CD4-positive, alpha-beta T cell treated with Interferon alpha-2 for 1 hour (primary cell): Measurements from ENCODE around the gene SUN1.
"Not testable (repeated sequence)": the region's sequence is repeated elsewhere in the genome, so short reads cannot be mapped to it uniquely, and the experiment has no call there.

Experiments used
- DNase-seq, 2 donors: peaks; one replicate each; pipeline ENCODE4 v3.0.0-alpha.2; 2020 to 2022

SUN1 gene

GRCh38 chr7:859359-860030 is 27.2 kb downstream of the SUN1 start:
- no peak for DNase-seq

- DNase-seq, result no peak
These were observed 27.9 kb downstream of the SUN1 start for GRCh38 chr7:860149-860548.

GRCh38 chr7:861222-861621 is 28.9 kb downstream of the SUN1 start:
- no peak for DNase-seq

- no peak for DNase-seq
These were observed 29.9 kb downstream of the SUN1 start for GRCh38 chr7:862157-862556.

GRCh38 chr7:863106-863505 is 30.8 kb downstream of the SUN1 start:
- no peak for DNase-seq

- no peak for DNase-seq
These were observed 33.6 kb downstream of the SUN1 start for GRCh38 chr7:865921-866320.

GRCh38 chr7:867001-867405 is 34.7 kb downstream of the SUN1 start:
- DNase-seq, result no peak

- DNase-seq, result no peak
These were observed 35.3 kb downstream of the SUN1 start for GRCh38 chr7:867406-868188.

GRCh38 chr7:868189-868486 is 35.9 kb downstream of the SUN1 start:
- no peak for DNase-seq

GRCh38 chr7:869348-869747 is 37.1 kb downstream of the SUN1 start:
- DNase-seq, result no peak

GRCh38 chr7:871900-872537 is 39.7 kb downstream of the SUN1 start:
- no peak for DNase-seq

- not testable (repeated sequence) for DNase-seq
These were observed 40.4 kb downstream of the SUN1 start for GRCh38 chr7:872685-873084.

- peak; percentile 76 to 80 for DNase-seq
These were observed 41.2 kb downstream of the SUN1 start for GRCh38 chr7:873367-874002.

GRCh38 chr7:874031-874749 is 41.9 kb downstream of the SUN1 start:
- no peak for DNase-seq

GRCh38 chr7:875051-875450 is 42.8 kb downstream of the SUN1 start:
- DNase-seq, result no peak

GRCh38 chr7:875476-876076 is 43.3 kb downstream of the SUN1 start:
- no peak for DNase-seq

- DNase-seq, result peak; percentile 98 to 99
These were observed 44.0 kb downstream of the SUN1 start, which contains the start of gene GET4 for GRCh38 chr7:876077-876971. Gene GET4, plus strand, starts transcription at chr7:876554. Its CDS starts 92 bp downstream, at chr7:876646.

- no peak for DNase-seq
These were observed 44.7 kb downstream of the SUN1 start for GRCh38 chr7:876972-877311.

- peak in 1 of 2 donors; percentile 13 for DNase-seq
These were observed 45.3 kb downstream of the SUN1 start for GRCh38 chr7:877312-878232.

GRCh38 chr7:879093-879492 is 46.8 kb downstream of the SUN1 start:
- no peak for DNase-seq
